AG10803 (cell line): ENCODE data around the gene TMEM69.
"Not testable (repeated sequence)": the region's sequence is repeated elsewhere in the genome, so short reads cannot be mapped to it uniquely, and the experiment has no call there.

Source experiments
- DNase-seq: peaks from one replicate; pipeline ENCODE4 v3.0.0; 2010; ENCODE audit warnings: low read depth
- H3K4me3 ChIP-seq: 2 replicates; pipeline ENCODE4 v1.5.1; 2011; ENCODE audit warnings: mild to moderate bottlenecking, low read length, control low read depth
- TF ChIP-seq, protein P1 (sequence below): conservative IDR thresholded peaks from 2 replicates; pipeline ENCODE4 v1.5.1; 2011; ENCODE audit warnings: mild to moderate bottlenecking, low read length, control low read depth, inconsistent platforms

The TMEM69 gene

GRCh38 chr1:45718289-45718688 is 30.3 kb downstream of the TMEM69 start:
- no peak overlapping the region for H3K4me3 ChIP-seq
- DNase-seq = no peak
- TF ChIP-seq, protein P1, sequence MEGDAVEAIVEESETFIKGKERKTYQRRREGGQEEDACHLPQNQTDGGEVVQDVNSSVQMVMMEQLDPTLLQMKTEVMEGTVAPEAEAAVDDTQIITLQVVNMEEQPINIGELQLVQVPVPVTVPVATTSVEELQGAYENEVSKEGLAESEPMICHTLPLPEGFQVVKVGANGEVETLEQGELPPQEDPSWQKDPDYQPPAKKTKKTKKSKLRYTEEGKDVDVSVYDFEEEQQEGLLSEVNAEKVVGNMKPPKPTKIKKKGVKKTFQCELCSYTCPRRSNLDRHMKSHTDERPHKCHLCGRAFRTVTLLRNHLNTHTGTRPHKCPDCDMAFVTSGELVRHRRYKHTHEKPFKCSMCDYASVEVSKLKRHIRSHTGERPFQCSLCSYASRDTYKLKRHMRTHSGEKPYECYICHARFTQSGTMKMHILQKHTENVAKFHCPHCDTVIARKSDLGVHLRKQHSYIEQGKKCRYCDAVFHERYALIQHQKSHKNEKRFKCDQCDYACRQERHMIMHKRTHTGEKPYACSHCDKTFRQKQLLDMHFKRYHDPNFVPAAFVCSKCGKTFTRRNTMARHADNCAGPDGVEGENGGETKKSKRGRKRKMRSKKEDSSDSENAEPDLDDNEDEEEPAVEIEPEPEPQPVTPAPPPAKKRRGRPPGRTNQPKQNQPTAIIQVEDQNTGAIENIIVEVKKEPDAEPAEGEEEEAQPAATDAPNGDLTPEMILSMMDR = no peak

DNA sequence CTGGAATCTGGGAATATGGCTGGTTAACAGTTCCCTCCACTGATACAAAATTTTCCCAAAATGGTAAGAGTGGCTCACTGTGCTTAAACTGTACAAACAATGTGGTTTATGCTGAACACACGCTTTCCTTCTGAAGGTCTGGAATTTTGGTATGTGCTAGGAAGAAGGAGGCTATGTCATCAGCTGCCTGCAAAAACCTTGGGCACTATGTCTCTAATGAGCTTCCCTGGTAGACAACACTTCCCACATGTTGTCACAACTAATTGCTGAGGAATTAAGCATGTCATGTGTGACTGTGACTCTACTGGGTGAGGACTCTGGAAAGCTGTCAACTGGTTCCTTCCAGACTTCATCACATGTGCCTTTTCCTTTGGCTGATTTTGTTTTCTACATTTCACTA is 33.2 kb downstream of the TMEM69 start:
- DNase-seq = peak; percentile 87
- TF ChIP-seq, protein P1 = no peak

GRCh38 chr1:45722809-45723208 is 34.8 kb downstream of the TMEM69 start:
- TF ChIP-seq, protein P1 = no peak
- DNase-seq = peak; percentile 55
- no peak overlapping the region for H3K4me3 ChIP-seq

More for the DNA sequence above, 33.2 kb downstream of the TMEM69 start:
- no peak overlapping the region for H3K4me3 ChIP-seq

GRCh38 chr1:45723248-45723930 is 35.4 kb downstream of the TMEM69 start:
- TF ChIP-seq, protein P1 = no peak
- no peak for DNase-seq
- H3K4me3 ChIP-seq = no peak overlapping the region

- H3K4me3 ChIP-seq, DNase-seq: not testable (repeated sequence)
Observed at GRCh38 chr1:45726007-45726406, 38.0 kb downstream of the TMEM69 start.

- TF ChIP-seq, protein P1 = no peak
- H3K4me3 ChIP-seq = no peak overlapping the region
- no peak for DNase-seq
Observed at GRCh38 chr1:45730075-45730779, 42.2 kb downstream of the TMEM69 start.

- H3K4me3 ChIP-seq = no peak overlapping the region
- no peak for DNase-seq
- TF ChIP-seq, protein P1 = no peak
Observed at GRCh38 chr1:45730780-45731319, 42.9 kb downstream of the TMEM69 start.
